T-cell (primary cell): ENCODE data around the gene LOXL4. TPM values are rescaled to one million over a fixed set of nuclear protein-coding genes. Genes with fewer than 3 reads are reported as not detected.

Experiments
- ATAC-seq, 4 experiments: fragments of 200-7000 bp in 3 of 4; fragments of 150-1000 bp in 1 of 4; cut with Tn5 transposase; replicated peaks in 1 of 4; 1 replicate in 3 of 4; 2 replicates in 1 of 4; pipeline ENCODE4 v1.10.0; 2021; ENCODE audit warnings: moderate library complexity in 3 of 4, mild to moderate bottlenecking in 2 of 4, moderate number of reproducible peaks in 1 of 4
- CTCF ChIA-PET, 2 donors: fragments of 300-600 bp; sonication (Branson Sonifier 250); formaldehyde crosslinking; loops; one replicate each; lab custom pipeline; 2022; ENCODE audit warnings: antibody characterized with exemption in 2 of 2; lab: Charles Lee
- POLR2A ChIA-PET, 2 donors: fragments of 300-600 bp; sonication (Branson Sonifier 250); formaldehyde crosslinking; loops; one replicate each; lab custom pipeline; 2022; ENCODE audit warnings: antibody characterized with exemption in 2 of 2; lab: Charles Lee
- DNase-seq, 35 experiments: peaks; one replicate each; pipeline versions ENCODE4 v3.0.0 to v3.0.0-alpha.2; 2013 to 2023
- H3K27ac ChIP-seq: one replicate; pipeline ENCODE4 v1.5.1; 2013; ENCODE audit warnings: low read length
- H3K27me3 ChIP-seq, 2 experiments: replicated peaks in 1 of 2; 1 replicate in 1 of 2; 2 replicates in 1 of 2; pipeline versions ENCODE4 v1.6.1 to v1.7.0; 2013; ENCODE audit warnings: low read length in 1 of 2, mixed read lengths in 1 of 2; ENCODE audit not compliant: control insufficient read depth in 2 of 2, insufficient read depth in 2 of 2; ENCODE audit errors: extremely low read depth in 1 of 2
- H3K36me3 ChIP-seq, 2 donors: 1 replicate in 1 of 2; 2 replicates in 1 of 2; pipeline versions ENCODE4 v1.6.1 to v1.7.0; 2013; ENCODE audit warnings: low read length in 1 of 2; ENCODE audit not compliant: control insufficient read depth in 2 of 2, insufficient read depth in 1 of 2; ENCODE audit errors: extremely low read depth in 1 of 2
- H3K4me1 ChIP-seq, 2 experiments: 1 replicate in 1 of 2; 2 replicates in 1 of 2; pipeline versions ENCODE4 v1.6.1 to v1.7.0; 2013; ENCODE audit warnings: low read length in 2 of 2, mixed read lengths in 1 of 2; ENCODE audit not compliant: insufficient read depth in 2 of 2, control insufficient read depth in 1 of 2; ENCODE audit errors: extremely low read depth in 1 of 2
- H3K4me3 ChIP-seq, 2 donors: 1 replicate in 1 of 2; 2 replicates in 1 of 2; pipeline versions ENCODE4 v1.5.1 to v1.7.0; 2013; ENCODE audit warnings: mild to moderate bottlenecking in 2 of 2, low read length in 1 of 2, moderate library complexity in 1 of 2; ENCODE audit not compliant: control insufficient read depth in 1 of 2; ENCODE audit errors: extremely low read depth in 1 of 2
- H3K9me3 ChIP-seq: 2 replicates; pipeline ENCODE4 v1.7.0; 2013
- H3K27ac Mint-ChIP-seq, 2 donors: one replicate each; pipeline ENCODE4 v1.8.0; 2020 to 2021; ENCODE audit warnings: mild to moderate bottlenecking in 2 of 2, mixed read lengths in 2 of 2
- H3K27me3 Mint-ChIP-seq, 2 donors: one replicate each; pipeline ENCODE4 v1.8.0; 2021 to 2022; ENCODE audit warnings: mixed read lengths in 2 of 2
- H3K36me3 Mint-ChIP-seq: one replicate; pipeline ENCODE4 v1.8.0; 2021; ENCODE audit warnings: mixed read lengths
- H3K4me1 Mint-ChIP-seq, 3 donors: one replicate each; pipeline ENCODE4 v1.8.0; 2020 to 2022; ENCODE audit warnings: mixed read lengths in 3 of 3, mild to moderate bottlenecking in 1 of 3
- H3K4me3 Mint-ChIP-seq, 3 donors: one replicate each; pipeline ENCODE4 v1.8.0; 2020 to 2022; ENCODE audit warnings: mild to moderate bottlenecking in 3 of 3, mixed read lengths in 3 of 3, moderate library complexity in 3 of 3
- H3K9me3 Mint-ChIP-seq, 3 donors: one replicate each; pipeline ENCODE4 v1.8.0; 2020 to 2022; ENCODE audit warnings: mixed read lengths in 3 of 3
- WGBS: methylation state at CpG from one replicate; pipeline ENCODE4 v1.1.5; 2013; ENCODE audit warnings: missing lambda C conversion rate; ENCODE audit not compliant: insufficient coverage; 5-methylcytosine and 5-hydroxymethylcytosine counted together
- total RNA-seq, 35 experiments: library from RNA in 6 of 35; stranded (reverse) in 6 of 35; fragments of 120-200 nt in 1 of 35; gene quantifications; one replicate each; pipeline versions ENCODE4 v1.2.1 to v1.2.4 and lab custom pipeline; 2013 to 2026

The LOXL4 gene
- total RNA-seq, 5 donors from 2014 or later (not counting 1 experiment from before 2014, with no cell fraction given) = 0.09 TPM; not detected in 4

DNA sequence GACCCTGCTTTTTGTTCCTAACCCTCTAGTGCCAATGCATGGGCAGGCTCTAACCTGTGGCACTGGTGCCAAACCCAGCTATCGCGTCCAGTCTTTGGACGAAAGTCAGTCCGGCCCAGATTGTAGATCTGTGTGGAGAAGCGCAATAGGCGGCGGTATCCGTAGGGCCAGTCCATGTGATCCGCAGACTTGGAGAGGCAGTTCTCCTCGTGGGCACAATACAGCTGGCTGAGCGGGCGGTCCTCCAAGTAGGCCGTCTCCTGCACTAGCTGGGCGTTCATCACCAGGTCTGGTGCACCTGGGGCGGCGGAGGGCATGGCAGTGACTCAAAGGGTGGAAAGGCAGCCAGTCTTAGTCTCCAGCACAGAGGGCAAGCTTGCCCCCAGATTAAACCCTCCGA lies 14.5 kb downstream of the LOXL4 start:
- H3K9me3 ChIP-seq = no peaks in the 10 kb centered on the region

GRCh38 chr10:98252464-98252863 lies 15.5 kb downstream of the LOXL4 start:
- H3K4me3 ChIP-seq = no peak overlapping the region
- ATAC-seq = no peak
- Mint-ChIP-seq H3K27ac (no peak overlapping the region), H3K36me3 (peaks cover 27% of the 10 kb centered on the region), H3K4me1 (no peaks in the 10 kb centered on the region), H3K27me3 (no peaks in the 10 kb centered on the region), H3K4me3 (no peak overlapping the region), H3K9me3 (no peaks in the 10 kb centered on the region)
- ChIA-PET CTCF (no interaction called here), POLR2A (interaction anchor here in 1 of 2 donors (0.5 kb wide), 1 partner anchor 779 kb away, joined by 10 read pairs; no protein-coding TSS in a partner anchor)
- no peaks in the 10 kb centered on the region for H3K9me3 ChIP-seq
- WGBS = 95% methylated on average over 5 of the region's 7 CpGs
- no peaks in the 10 kb centered on the region for H3K4me1 ChIP-seq
- DNase-seq = peak in 1 of 35 experiments; percentile 11
- H3K27ac ChIP-seq = no peak overlapping the region
- peaks cover 5 to 22% of the 10 kb centered on the region in 2 donors for H3K36me3 ChIP-seq
- no peaks in the 10 kb centered on the region for H3K27me3 ChIP-seq

More for the DNA sequence above, 14.5 kb downstream of the LOXL4 start:
- DNase-seq = peak in 1 of 35 experiments; percentile 14
- H3K27me3 Mint-ChIP-seq = no peaks in the 10 kb centered on the region
- no peak overlapping the region for H3K27ac Mint-ChIP-seq
- WGBS = 94% methylated on average over 16 of the region's 17 CpGs
- Histone ChIP-seq H3K4me1 (no peaks in the 10 kb centered on the region), H3K4me3 (no peak overlapping the region), H3K27me3 (no peaks in the 10 kb centered on the region), H3K27ac (no peak overlapping the region), H3K36me3 (peaks cover 5 to 11% of the 10 kb centered on the region in 2 donors)
- no peak overlapping the region for H3K4me3 Mint-ChIP-seq
- H3K36me3 Mint-ChIP-seq = peaks cover 19% of the 10 kb centered on the region
- POLR2A ChIA-PET = no interaction called here
- no peak for ATAC-seq
- H3K4me1 Mint-ChIP-seq = no peaks in the 10 kb centered on the region
- CTCF ChIA-PET = no interaction called here
- H3K9me3 Mint-ChIP-seq = no peaks in the 10 kb centered on the region

- no peak overlapping the region for H3K4me3 Mint-ChIP-seq
- H3K9me3 Mint-ChIP-seq = no peaks in the 10 kb centered on the region
- ATAC-seq = no peak
- Histone ChIP-seq H3K4me1 (no peaks in the 10 kb centered on the region), H3K27ac (no peak overlapping the region), H3K27me3 (no peaks in the 10 kb centered on the region), H3K9me3 (no peaks in the 10 kb centered on the region), H3K36me3 (peaks cover 9 to 32% of the 10 kb centered on the region in 2 donors), H3K4me3 (no peak overlapping the region)
- ChIA-PET POLR2A (no interaction called here), CTCF (no interaction called here)
- DNase-seq = peak in 1 of 35 experiments; percentile 4
- WGBS = 100% methylated on average over 3 of the region's 8 CpGs
- H3K27ac Mint-ChIP-seq = no peak overlapping the region
- peaks cover 29% of the 10 kb centered on the region for H3K36me3 Mint-ChIP-seq
- no peaks in the 10 kb centered on the region for H3K27me3 Mint-ChIP-seq
- no peaks in the 10 kb centered on the region for H3K4me1 Mint-ChIP-seq
These were observed 16.6 kb downstream of the LOXL4 start for GRCh38 chr10:98251399-98251798.

- WGBS = 83% methylated on average over 1 of the region's 3 CpGs
- H3K36me3 ChIP-seq = peaks cover 19 to 54% of the 10 kb centered on the region in 2 donors
- no peaks in the 10 kb centered on the region for H3K27me3 Mint-ChIP-seq
These were observed 18.9 kb downstream of the LOXL4 start for GRCh38 chr10:98249134-98249533.

DNA sequence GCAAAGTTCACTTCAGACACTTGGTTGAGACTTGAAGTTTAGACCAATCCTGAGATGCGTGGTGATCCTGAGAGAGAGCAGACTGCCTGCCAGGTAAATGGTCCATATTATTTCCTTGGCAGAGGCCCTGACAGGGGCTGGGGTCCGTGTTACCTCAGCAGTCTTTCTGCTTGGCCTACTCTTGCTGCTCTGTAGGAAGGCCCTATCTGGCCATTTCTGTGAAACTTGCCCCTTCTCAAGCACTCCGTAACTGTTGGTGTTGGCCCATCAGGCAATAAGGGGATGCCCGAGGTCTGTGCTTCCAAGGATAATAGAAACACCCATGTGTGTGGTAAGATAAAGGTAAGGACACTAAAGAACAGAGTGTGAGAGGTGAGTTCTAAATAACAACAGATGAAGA lies 20.0 kb downstream of the LOXL4 start:
- Mint-ChIP-seq H3K9me3 (no peaks in the 10 kb centered on the region), H3K4me3 (no peak overlapping the region), H3K4me1 (no peaks in the 10 kb centered on the region), H3K27ac (no peak overlapping the region), H3K36me3 (peaks cover 44% of the 10 kb centered on the region), H3K27me3 (no peaks in the 10 kb centered on the region)
- no peaks in the 10 kb centered on the region for H3K9me3 ChIP-seq
- H3K27ac ChIP-seq = no peak overlapping the region
- peaks cover 19 to 62% of the 10 kb centered on the region in 2 donors for H3K36me3 ChIP-seq
- WGBS = 90% methylated on average over 2 of the region's 4 CpGs
- no peaks in the 10 kb centered on the region for H3K4me1 ChIP-seq
- H3K27me3 ChIP-seq = no peaks in the 10 kb centered on the region
- H3K4me3 ChIP-seq = no peak overlapping the region
- no peak for DNase-seq
- ChIA-PET CTCF (no interaction called here), POLR2A (no interaction called here)
- no peak for ATAC-seq

More at GRCh38 chr10:98249134-98249533, 18.9 kb downstream of the LOXL4 start:
- no peaks in the 10 kb centered on the region for H3K27me3 ChIP-seq
- CTCF ChIA-PET = no interaction called here
- H3K27ac ChIP-seq = no peak overlapping the region
- DNase-seq (no peak), ATAC-seq (no peak)
- no peaks in the 10 kb centered on the region for H3K9me3 ChIP-seq
- H3K4me3 Mint-ChIP-seq = no peak overlapping the region
- H3K4me1 ChIP-seq = no peaks in the 10 kb centered on the region
- POLR2A ChIA-PET = no interaction called here
- H3K4me1 Mint-ChIP-seq = no peaks in the 10 kb centered on the region
- no peak overlapping the region for H3K4me3 ChIP-seq
- H3K27ac Mint-ChIP-seq = no peak overlapping the region
- H3K36me3 Mint-ChIP-seq = peaks cover 39% of the 10 kb centered on the region
- no peaks in the 10 kb centered on the region for H3K9me3 Mint-ChIP-seq

DNA sequence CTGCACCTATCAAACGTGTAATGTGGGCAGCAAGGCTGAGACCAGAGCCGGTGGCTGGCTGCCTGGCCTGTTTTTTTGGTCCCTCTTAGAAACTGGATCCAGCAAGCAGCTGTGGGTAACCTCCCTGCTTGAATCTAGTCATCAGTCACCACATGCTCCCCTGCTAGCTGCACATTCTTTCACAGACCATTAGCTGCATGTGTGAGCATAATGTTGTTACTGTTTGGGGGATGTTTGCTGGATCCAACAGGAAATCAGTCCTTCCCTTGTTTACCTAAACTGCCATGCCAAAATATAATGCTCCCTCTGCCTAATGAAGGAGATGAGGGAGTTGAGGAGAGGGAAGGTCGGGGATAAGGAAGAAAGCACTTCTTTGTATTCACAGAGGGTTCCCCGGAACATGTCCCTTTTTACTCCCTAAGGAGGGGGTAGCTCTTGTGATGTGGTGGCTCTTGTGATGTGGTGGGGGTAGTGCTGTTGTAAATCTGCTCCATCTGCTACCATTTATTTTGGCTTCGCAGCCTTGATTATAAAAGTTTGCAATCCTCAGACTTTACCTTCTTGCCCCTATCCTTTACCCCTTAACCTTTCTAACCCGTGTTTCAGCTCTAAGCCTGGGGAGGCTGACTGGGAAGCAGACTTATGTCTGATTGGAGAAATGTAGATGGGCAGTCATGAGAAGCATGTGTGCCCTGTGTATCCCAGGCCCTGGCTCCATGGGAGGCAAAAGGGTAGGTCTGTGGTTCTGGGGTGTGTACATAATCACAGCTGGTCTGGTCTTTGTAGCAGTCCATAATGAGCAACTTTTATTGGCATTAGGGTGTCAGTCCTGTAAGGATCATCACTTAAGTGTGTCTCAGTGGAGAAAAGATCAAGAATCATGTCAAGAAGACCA lies 20.8 kb downstream of the LOXL4 start:
- ChIA-PET CTCF (no interaction called here), POLR2A (no interaction called here)
- H3K9me3 ChIP-seq = no peaks in the 10 kb centered on the region
- Mint-ChIP-seq H3K4me1 (no peaks in the 10 kb centered on the region), H3K4me3 (no peak overlapping the region), H3K27me3 (no peaks in the 10 kb centered on the region), H3K27ac (no peak overlapping the region), H3K36me3 (peaks cover 52% of the 10 kb centered on the region), H3K9me3 (no peaks in the 10 kb centered on the region)
- DNase-seq (no peak), ATAC-seq (no peak)
- H3K36me3 ChIP-seq = peaks cover 22 to 67% of the 10 kb centered on the region in 2 donors
- no peaks in the 10 kb centered on the region for H3K4me1 ChIP-seq
- H3K27me3 ChIP-seq = no peaks in the 10 kb centered on the region
- no peak overlapping the region for H3K27ac ChIP-seq
- WGBS = 80% methylated on average over 1 of the region's 6 CpGs
- no peak overlapping the region for H3K4me3 ChIP-seq
